Fibroblast of lung (primary cell): Measurements from ENCODE around the gene LMOD2. TPM values are rescaled to one million over a fixed set of nuclear protein-coding genes. Genes with fewer than 3 reads are reported as not detected.

Source experiments
- DNase-seq, 2 donors: peaks; one replicate each; pipeline versions ENCODE4 v3.0.0 to v3.0.0-alpha.2; 2010; ENCODE audit warnings: low read depth in 2 of 2
- H2AFZ ChIP-seq: 2 replicates; pipeline ENCODE4 v1.5.1; 2012; ENCODE audit warnings: low read length, control low read depth, inconsistent platforms
- H3K27ac ChIP-seq: 2 replicates; pipeline ENCODE4 v1.5.1; 2011; ENCODE audit warnings: low read length, control low read depth; ENCODE audit not compliant: insufficient read depth
- H3K27me3 ChIP-seq: 2 replicates; pipeline ENCODE4 v1.5.1; 2011; ENCODE audit warnings: mild to moderate bottlenecking, low read length; ENCODE audit not compliant: control insufficient read depth, insufficient read depth
- H3K36me3 ChIP-seq: 2 replicates; pipeline ENCODE4 v1.5.1; 2011; ENCODE audit warnings: low read length; ENCODE audit not compliant: control insufficient read depth, insufficient read depth
- H3K4me1 ChIP-seq: 2 replicates; pipeline ENCODE4 v1.5.1; 2011; ENCODE audit warnings: low read length; ENCODE audit not compliant: control insufficient read depth, insufficient read depth; ENCODE audit errors: extremely low read depth
- H3K4me2 ChIP-seq: 2 replicates; pipeline ENCODE4 v1.5.1; 2011; ENCODE audit warnings: low read length, control low read depth; ENCODE audit not compliant: insufficient read depth; ENCODE audit errors: extremely low read depth
- H3K4me3 ChIP-seq, 4 experiments: fragments of 200-600 bp in 1 of 4; sonication (generic) in 1 of 4; replicated peaks in 1 of 4; 2 replicates each; pipeline ENCODE4 v1.5.1; 2011 to 2016; ENCODE audit warnings: low read length in 4 of 4, low read depth in 3 of 4, mild to moderate bottlenecking in 3 of 4, control low read depth in 2 of 4, inconsistent platforms in 1 of 4, mixed read lengths in 1 of 4; ENCODE audit not compliant: insufficient read depth in 1 of 4; ENCODE audit errors: control extremely low read depth in 1 of 4
- H3K79me2 ChIP-seq: 2 replicates; pipeline ENCODE4 v1.5.1; 2012; ENCODE audit warnings: mild to moderate bottlenecking, low read length, inconsistent platforms; ENCODE audit not compliant: control insufficient read depth, insufficient read depth
- H3K9ac ChIP-seq: 2 replicates; pipeline ENCODE4 v1.5.1; 2011; ENCODE audit warnings: mild to moderate bottlenecking, low read length, control low read depth; ENCODE audit not compliant: insufficient read depth
- H3K9me3 ChIP-seq: 2 replicates; pipeline ENCODE4 v1.5.1; 2012; ENCODE audit warnings: low read depth, low read length; ENCODE audit not compliant: control insufficient read depth, insufficient read depth
- H4K20me1 ChIP-seq: 2 replicates; pipeline ENCODE4 v1.5.1; 2011; ENCODE audit warnings: low read length; ENCODE audit not compliant: control insufficient read depth, insufficient read depth; ENCODE audit errors: extremely low read depth
- CTCF ChIP-seq, 2 donors: IDR thresholded peaks in 1 of 2; conservative IDR thresholded peaks in 1 of 2; 1 replicate in 1 of 2; 2 replicates in 1 of 2; pipeline ENCODE4 v1.5.1; 2011 to 2012; ENCODE audit warnings: low read length in 2 of 2, control low read depth in 1 of 2, inconsistent platforms in 1 of 2, low read depth in 1 of 2, mild to moderate bottlenecking in 1 of 2
- EZH2 ChIP-seq: IDR thresholded peaks from 2 replicates; pipeline ENCODE4 v1.5.1; 2012; ENCODE audit warnings: low read length, control low read depth, mild to moderate bottlenecking; ENCODE audit errors: missing control alignments
- polyA plus RNA-seq, 2 donors: library from polyadenylated mRNA; depleted of rRNA in 1 of 2; stranded (reverse) in 1 of 2; unstranded in 1 of 2; fragments of >200 nt; gene quantifications; 2 replicates each; pipeline ENCODE4 v1.2.1, GENCODE V29; 2011 to 2012; ENCODE audit warnings: missing spikeins in 1 of 2
- total RNA-seq: library from RNA; depleted of rRNA; stranded (reverse); fragments of >200 nt; gene quantifications from 2 replicates; pipeline ENCODE4 v1.2.1, GENCODE V29; 2014

LMOD2 gene
- total and polyA plus RNA-seq, 2 donors (not counting 1 experiment from before 2014, with no cell fraction given): not detected

- H3K79me2 ChIP-seq: no peaks in the 10 kb centered on the region
- H3K36me3 ChIP-seq: no peaks in the 10 kb centered on the region
- no peak overlapping the region for H3K27ac ChIP-seq
- DNase-seq: no peak
- H3K4me1 ChIP-seq: peaks cover 2% of the 10 kb centered on the region
- H4K20me1 ChIP-seq: no peaks in the 10 kb centered on the region
- no peak for TF ChIP-seq CTCF (conservative IDR thresholded peaks at IDR 0.05 in 1 of 2, IDR thresholded peaks at IDR 0.05 in 1 of 2; ENCODE audit: low read depth in 1 of 2, low read length in 2 of 2)
- no peak for TF ChIP-seq EZH2
- H3K9ac ChIP-seq: no peak overlapping the region
- H3K4me3 ChIP-seq: no peak overlapping the region
- no peaks in the 10 kb centered on the region for H3K27me3 ChIP-seq
- no peak overlapping the region for H2AFZ ChIP-seq
- H3K9me3 ChIP-seq: no peaks in the 10 kb centered on the region
- H3K4me2 ChIP-seq: no peak overlapping the region
Measured at GRCh38 chr7:123673752-123674398, 18.2 kb downstream of the LMOD2 start.

GRCh38 chr7:123674399-123675180 is 18.9 kb downstream of the LMOD2 start:
- H3K4me2 ChIP-seq: no peak overlapping the region
- H3K9ac ChIP-seq: no peak overlapping the region
- no peak for TF ChIP-seq EZH2
- no peaks in the 10 kb centered on the region for H3K79me2 ChIP-seq
- H3K27me3 ChIP-seq: no peaks in the 10 kb centered on the region
- H3K27ac ChIP-seq: no peak overlapping the region
- no peak overlapping the region for H3K4me3 ChIP-seq
- H3K36me3 ChIP-seq: no peaks in the 10 kb centered on the region
- H3K4me1 ChIP-seq: peaks cover 2% of the 10 kb centered on the region
- H3K9me3 ChIP-seq: no peaks in the 10 kb centered on the region
- H4K20me1 ChIP-seq: no peaks in the 10 kb centered on the region
- H2AFZ ChIP-seq: no peak overlapping the region
- peak; percentile 17 to 62 for DNase-seq

- TF ChIP-seq CTCF (conservative IDR thresholded peaks at IDR 0.05 in 1 of 2, IDR thresholded peaks at IDR 0.05 in 1 of 2; ENCODE audit: low read depth in 1 of 2, low read length in 2 of 2): no peak
- TF ChIP-seq EZH2: no peak
- Histone ChIP-seq H2AFZ (no peak overlapping the region), H3K9me3 (no peaks in the 10 kb centered on the region), H3K4me2 (no peak overlapping the region), H3K9ac (no peak overlapping the region), H3K4me3 (no peak overlapping the region), H3K79me2 (no peaks in the 10 kb centered on the region), H3K4me1 (peaks cover 2% of the 10 kb centered on the region), H3K27me3 (no peaks in the 10 kb centered on the region), H3K36me3 (no peaks in the 10 kb centered on the region), H4K20me1 (no peaks in the 10 kb centered on the region), H3K27ac (no peak overlapping the region)
- DNase-seq: peak; percentile 32 to 67
Measured at GRCh38 chr7:123675181-123675473, 19.5 kb downstream of the LMOD2 start.
